Measurements from ENCODE around the gene C16orf86.

GRCh38 chr16:67678354-67679023 lies 11.9 kb downstream of the C16orf86 start:
- TF ChIP-seq CTCF (IDR thresholded peaks at IDR 0.05): no peak
- no peak for TF ChIP-seq POLR2A (IDR thresholded peaks at IDR 0.05)

Measured in adrenal gland (tissue), 5 donors.